ENCODE data around the gene ABCB10. TPM values are rescaled to one million over a fixed set of nuclear protein-coding genes. Genes with fewer than 3 reads are reported as not detected.
A peak's percentile ranks its signal among the peaks of the same experiment; 100 is the strongest.
"Not testable (repeated sequence)": the region's sequence is repeated elsewhere in the genome, so short reads cannot be mapped to it uniquely, and the experiment has no call there.

Gene ABCB10
- total RNA-seq, 1 donor, result 12.1 TPM

DNA sequence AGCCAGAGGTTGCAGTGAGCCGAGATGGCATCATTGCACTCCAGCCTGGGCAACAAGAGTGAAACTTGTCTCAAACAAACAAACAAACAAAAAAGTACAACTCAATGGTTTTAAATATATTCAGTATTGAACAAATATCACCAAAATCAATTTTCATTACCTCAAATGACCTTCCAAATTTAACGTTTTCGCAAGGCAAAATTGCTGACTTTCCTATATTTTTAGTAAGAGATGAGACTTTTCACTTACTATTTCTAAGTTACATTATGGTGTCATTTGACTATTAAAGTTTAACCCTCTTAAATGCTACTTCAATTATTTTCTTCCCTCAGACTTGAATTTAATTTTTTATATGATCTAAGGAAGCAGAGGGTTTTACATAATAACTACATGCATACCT is 23.0 kb upstream of the ABCB10 start:
- H3K4me1 ChIP-seq (ENCODE audit: insufficient read depth, low read length), result peaks cover 13% of the 10 kb centered on the region
- H3K27me3 ChIP-seq (ENCODE audit: insufficient read depth, low read length), result no peaks in the 10 kb centered on the region
- H3K4me3 ChIP-seq (ENCODE audit: low read length), result no peak overlapping the region
- no peaks in the 10 kb centered on the region for H3K9me3 ChIP-seq (ENCODE audit: low read depth, low read length)

DNA sequence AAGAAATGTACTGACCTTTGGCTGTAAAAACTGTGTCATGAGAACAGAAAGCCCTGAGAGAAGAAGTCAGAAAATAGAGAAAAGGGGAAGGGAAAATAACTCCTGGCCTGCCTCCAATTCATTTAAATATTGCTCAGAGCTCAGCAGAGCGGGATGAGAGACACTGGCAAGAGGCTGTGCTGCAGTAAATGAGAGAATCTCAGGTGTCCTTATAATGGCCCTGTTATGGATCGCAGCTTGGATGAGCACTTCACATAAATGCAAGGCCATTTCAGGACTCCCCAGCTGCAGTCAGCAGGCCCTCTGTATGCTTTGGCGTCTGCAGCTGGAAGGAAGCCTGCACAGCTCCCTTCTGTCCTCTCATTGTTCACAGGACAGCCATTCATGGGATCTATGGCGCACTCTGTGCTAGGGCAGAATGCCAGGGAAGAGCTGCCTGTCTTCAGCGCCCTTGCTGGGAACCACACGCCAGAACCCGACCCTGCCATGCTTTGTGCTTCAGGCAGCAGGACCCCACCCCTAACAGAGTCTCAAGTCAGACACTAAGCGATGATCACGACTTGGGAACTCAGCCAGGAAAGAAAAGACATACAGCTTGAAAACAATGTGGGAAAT is 20.7 kb upstream of the ABCB10 start:
- H3K27me3 ChIP-seq (ENCODE audit: insufficient read depth, low read length), result no peaks in the 10 kb centered on the region
- no peak overlapping the region for H3K4me3 ChIP-seq (ENCODE audit: low read length)
- H3K9me3 ChIP-seq (ENCODE audit: low read depth, low read length), result no peaks in the 10 kb centered on the region
- H3K4me1 ChIP-seq (ENCODE audit: insufficient read depth, low read length), result peaks cover 13% of the 10 kb centered on the region

DNA sequence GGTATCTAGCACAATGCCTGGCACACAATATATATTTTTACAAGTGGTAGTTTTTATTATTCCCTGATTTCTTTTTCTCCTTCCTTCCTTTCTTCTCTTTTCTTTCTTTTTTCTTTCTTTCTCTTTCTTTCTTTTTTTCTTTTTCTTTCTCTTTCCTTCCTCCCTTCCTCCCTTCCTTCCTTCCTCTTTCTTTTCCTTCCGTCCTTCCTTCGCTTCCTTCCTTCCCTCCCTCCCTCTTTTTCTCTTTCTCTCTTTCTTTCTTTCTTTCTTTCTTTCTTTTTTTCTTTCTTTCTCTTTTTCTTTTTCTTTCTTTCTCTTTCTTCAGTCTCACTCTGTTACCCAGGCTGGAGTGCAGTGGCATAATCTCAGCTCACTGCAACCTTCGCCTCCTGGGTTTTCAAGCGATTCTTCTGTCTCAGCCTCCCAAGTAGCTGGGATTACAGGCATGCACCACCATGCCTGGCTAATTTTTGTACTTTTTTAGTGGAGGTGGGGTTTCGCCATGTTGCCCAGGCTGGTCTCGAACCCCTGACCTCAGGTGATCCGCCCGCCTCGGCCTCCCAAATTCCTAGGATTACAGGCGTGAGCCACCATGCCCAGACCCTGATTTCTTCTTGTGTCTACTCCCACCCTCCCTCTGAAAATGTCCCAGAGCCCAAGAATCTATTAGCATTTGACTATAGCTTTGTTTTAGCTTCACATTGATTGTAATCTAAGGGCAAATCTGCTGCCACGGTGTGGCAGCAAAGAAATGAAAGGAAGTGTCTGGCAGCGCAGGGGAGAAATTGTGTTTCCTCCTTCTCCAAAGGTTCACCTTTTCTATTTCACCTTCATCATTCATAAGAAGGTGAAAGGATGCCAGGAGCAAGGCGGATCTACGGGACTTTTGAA is 19.9 kb upstream of the ABCB10 start:
- H3K4me3 ChIP-seq (ENCODE audit: low read length), result no peak overlapping the region

DNA sequence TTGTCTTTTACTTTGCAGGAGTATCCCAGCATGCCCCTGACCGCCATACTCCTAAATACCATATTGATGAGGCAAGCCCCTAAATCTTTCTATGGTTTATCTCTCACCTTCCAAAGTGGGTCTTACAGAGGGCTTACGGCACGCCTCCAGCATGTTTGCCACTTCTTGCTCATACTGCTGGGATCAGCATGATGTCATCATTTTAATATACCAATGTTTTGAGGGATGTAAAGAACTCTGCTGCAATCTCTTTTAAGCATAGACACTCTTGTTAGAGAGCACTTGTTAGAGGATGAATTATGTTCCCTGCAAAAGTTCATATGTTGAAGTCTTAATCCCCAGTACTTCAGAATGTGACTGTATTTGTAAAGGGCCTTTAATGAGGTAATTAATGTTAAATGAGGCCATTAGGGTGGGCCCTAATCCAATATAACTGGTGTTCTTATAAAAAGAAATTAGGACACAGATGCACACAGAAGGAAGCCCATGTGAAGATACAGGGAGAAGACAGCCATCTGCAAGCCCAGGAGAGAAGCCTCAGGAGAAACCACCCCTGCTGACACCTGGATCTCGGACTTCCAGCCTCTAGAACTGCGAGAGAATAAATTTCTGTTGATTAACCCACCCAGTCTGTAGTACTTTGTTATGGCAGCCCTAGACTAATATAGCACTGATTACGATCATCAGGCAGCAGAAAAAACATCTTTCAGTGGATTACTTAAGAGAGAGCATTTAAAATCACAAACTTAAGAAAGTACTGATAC is 16.4 kb upstream of the ABCB10 start:
- no peaks in the 10 kb centered on the region for H3K27me3 ChIP-seq (ENCODE audit: insufficient read depth, low read length)
- H3K4me3 ChIP-seq (ENCODE audit: low read length), result no peak overlapping the region
- no peaks in the 10 kb centered on the region for H3K9me3 ChIP-seq (ENCODE audit: low read depth, low read length)
- peaks cover 10% of the 10 kb centered on the region for H3K4me1 ChIP-seq (ENCODE audit: insufficient read depth, low read length)

More for the DNA sequence above, 19.9 kb upstream of the ABCB10 start:
- Histone ChIP-seq H3K9me3 (ENCODE audit: low read depth, low read length) (no peaks in the 10 kb centered on the region), H3K27me3 (ENCODE audit: insufficient read depth, low read length) (no peaks in the 10 kb centered on the region), H3K4me1 (ENCODE audit: insufficient read depth, low read length) (peaks cover 13% of the 10 kb centered on the region)

DNA sequence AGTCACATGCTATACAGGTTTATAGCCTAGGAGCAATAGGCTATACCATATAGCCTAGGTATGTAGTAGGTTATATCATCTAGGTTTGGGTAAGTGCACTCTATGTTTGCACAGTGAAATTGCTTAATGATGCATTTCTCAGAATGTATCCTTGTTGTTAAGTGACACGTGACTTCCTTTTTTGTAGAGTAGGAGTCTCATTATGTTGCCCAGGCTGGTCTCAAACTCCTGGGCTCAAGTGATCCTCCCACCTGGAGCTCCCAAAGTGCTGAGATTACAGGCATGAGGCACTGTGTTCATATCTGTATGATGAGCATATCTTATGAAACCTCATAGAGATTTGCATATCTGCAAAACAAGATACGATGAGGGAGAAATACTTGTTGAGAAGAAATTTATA is 13.8 kb upstream of the ABCB10 start:
- Histone ChIP-seq H3K9me3 (ENCODE audit: low read depth, low read length) (no peaks in the 10 kb centered on the region), H3K4me1 (ENCODE audit: insufficient read depth, low read length) (peaks cover 6% of the 10 kb centered on the region), H3K4me3 (ENCODE audit: low read length) (no peak overlapping the region), H3K27me3 (ENCODE audit: insufficient read depth, low read length) (no peaks in the 10 kb centered on the region)

DNA sequence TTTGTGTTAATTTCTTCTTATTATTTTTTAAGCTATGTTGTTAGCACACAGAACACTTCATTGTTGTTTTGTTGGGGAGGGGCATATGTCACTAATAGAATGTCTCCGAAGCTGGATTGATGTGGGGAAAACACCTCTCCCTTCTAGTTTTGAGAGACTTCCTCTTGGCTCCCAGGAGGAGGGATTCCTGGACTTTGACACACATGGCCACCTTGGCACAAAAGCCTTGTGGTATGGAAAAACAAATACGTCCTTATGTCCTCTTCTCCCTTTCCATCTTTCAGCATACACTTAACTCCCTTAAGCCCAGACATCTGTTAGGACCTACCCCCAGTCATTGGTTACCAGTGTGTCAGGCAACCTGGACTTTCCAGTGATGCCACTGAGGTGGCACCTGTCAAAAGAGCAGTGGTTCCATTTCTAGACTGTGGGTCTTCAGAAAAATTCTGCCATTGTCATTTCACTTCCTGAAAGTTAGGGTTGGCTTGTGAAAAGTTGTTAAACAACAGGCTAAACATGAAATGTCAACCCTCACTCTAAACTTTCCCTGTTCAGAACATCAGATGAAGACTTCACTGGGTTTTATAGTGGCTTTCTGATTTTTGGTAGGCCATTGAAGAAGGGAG is 12.5 kb upstream of the ABCB10 start:
- H3K4me1 ChIP-seq (ENCODE audit: insufficient read depth, low read length), result peaks cover 9% of the 10 kb centered on the region
- H3K9me3 ChIP-seq (ENCODE audit: low read depth, low read length), result no peaks in the 10 kb centered on the region
- no peak overlapping the region for H3K4me3 ChIP-seq (ENCODE audit: low read length)
- H3K27me3 ChIP-seq (ENCODE audit: insufficient read depth, low read length), result no peaks in the 10 kb centered on the region

DNA sequence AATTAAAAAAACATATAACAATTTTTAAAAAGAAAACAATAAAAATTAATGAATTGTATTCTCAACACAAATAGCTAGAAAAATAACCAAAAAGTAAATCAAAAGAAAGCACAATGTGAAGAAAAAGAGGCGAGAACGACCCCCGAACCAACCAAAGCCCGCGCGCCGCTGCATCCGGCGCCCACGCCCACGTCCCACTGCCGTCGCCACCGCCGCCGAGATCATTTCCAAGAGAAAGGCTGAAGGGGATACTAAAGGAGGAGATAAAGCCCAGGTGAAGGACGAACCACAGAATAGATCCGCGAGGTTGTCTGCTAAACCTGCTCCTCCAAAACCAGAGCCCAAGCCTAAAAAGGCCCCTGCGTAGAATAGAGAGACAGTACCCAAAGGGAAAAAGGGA is 11.8 kb upstream of the ABCB10 start:
- Histone ChIP-seq H3K9me3 (ENCODE audit: low read depth, low read length) (no peaks in the 10 kb centered on the region), H3K4me1 (ENCODE audit: insufficient read depth, low read length) (peaks cover 9% of the 10 kb centered on the region), H3K27me3 (ENCODE audit: insufficient read depth, low read length) (no peaks in the 10 kb centered on the region), H3K4me3 (ENCODE audit: low read length) (no peak overlapping the region)

DNA sequence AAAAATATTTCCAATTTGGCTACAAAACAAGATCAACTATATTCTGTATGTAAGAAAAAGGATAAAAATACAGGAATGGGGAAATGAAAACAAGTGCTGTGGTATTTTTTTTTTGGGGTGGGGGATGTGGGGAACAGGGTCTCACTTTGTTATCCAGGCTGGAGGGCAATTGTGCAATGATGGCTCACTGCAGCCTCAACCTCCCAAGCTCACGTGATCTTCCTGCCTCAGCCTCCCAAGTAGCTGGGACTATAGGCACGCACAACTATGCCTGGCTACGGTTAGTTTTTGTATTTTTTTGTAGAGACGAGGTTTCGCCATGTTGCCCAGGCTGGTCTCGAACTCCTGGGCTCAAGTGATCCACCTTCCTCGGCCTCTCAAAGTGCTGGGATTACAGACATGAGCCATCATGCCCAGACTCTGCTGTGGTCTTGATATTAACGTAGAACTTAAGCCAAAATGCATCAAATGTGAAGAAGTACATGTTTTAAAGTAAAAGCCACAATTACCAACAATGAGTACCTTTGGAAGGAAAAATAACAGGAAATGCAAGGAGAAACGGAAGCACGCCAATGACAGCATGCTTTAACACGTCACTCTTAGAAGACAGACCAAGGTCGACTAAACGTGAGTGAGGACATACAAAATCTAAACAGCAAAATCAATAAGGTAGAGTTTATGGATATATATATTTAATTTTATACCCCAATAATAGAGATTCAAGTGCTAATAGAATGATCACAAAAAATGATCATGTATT is 8.8 kb upstream of the ABCB10 start:
- peaks cover 8% of the 10 kb centered on the region for H3K4me1 ChIP-seq (ENCODE audit: insufficient read depth, low read length)
- H3K27me3 ChIP-seq (ENCODE audit: insufficient read depth, low read length), result no peaks in the 10 kb centered on the region
- no peak overlapping the region for H3K4me3 ChIP-seq (ENCODE audit: low read length)
- no peaks in the 10 kb centered on the region for H3K9me3 ChIP-seq (ENCODE audit: low read depth, low read length)

DNA sequence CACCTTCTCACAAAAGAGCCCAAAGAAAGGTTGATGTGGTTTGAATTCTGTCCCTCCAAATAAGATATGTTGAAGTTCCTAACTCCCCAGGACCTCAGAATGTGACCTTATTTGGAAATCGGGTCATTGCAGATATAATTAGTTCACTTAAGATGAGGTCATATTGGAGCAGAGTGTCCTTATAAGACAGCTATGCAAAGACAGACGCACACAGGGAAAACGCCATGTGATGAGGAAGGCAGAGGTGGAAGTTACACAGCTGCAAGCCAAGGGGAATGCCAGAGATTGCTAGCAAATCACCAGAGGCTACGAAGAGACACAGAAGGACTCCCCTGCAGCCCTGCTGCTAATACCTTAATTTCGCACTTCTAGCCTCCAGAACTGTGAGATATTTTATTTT is 5.2 kb upstream of the ABCB10 start:
- H3K4me1 ChIP-seq (ENCODE audit: insufficient read depth, low read length), result peaks cover 12% of the 10 kb centered on the region
- no peak overlapping the region for H3K4me3 ChIP-seq (ENCODE audit: low read length)
- no peaks in the 10 kb centered on the region for H3K27me3 ChIP-seq (ENCODE audit: insufficient read depth, low read length)
- H3K9me3 ChIP-seq (ENCODE audit: low read depth, low read length), result no peaks in the 10 kb centered on the region

DNA sequence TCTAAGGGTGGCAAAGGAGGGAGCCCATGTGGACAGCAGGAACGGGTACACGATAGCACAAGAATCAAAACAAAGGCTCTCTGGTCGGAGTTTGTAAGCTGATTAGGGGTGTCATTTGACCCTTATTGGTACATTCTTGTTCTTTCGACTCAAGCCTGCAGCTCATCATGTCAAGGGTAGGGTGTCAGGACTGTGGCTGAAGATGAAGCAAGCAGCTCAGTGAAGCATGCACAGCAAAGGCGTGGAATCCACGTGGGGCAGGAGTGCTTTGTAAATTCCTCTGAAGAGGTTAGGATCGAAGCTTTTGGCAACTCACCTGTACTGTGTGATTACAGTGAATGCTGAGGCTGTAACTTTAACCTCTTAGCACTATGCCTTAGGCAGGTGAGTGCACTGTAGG is 4.7 kb upstream of the ABCB10 start:
- no peak overlapping the region for H3K4me3 ChIP-seq (ENCODE audit: low read length)
- no peaks in the 10 kb centered on the region for H3K9me3 ChIP-seq (ENCODE audit: low read depth, low read length)
- H3K27me3 ChIP-seq (ENCODE audit: insufficient read depth, low read length), result no peaks in the 10 kb centered on the region
- H3K4me1 ChIP-seq (ENCODE audit: insufficient read depth, low read length), result peaks cover 12% of the 10 kb centered on the region

DNA sequence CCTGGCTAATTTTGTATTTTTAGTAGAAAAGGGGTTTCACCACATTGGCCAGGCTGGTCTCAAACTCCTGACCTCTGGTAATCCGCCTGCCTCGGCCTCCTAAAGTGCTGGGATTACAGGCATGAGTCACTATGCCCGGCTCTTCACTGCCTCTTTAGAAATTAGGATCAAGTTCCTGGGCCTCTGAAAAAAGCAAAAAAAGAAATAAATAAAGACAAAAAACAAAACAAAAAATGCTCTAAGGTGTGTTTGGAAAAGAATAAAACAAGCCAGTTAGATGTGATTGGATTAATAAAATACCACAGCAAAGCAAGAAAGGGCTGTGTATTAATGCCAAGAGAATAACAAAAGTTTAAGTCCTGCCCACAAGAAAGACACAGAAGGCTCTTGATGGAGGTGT is 4.2 kb upstream of the ABCB10 start:
- H3K4me1 ChIP-seq (ENCODE audit: insufficient read depth, low read length), result peaks cover 14% of the 10 kb centered on the region
- H3K27me3 ChIP-seq (ENCODE audit: insufficient read depth, low read length), result no peaks in the 10 kb centered on the region
- no peak overlapping the region for H3K4me3 ChIP-seq (ENCODE audit: low read length)
- H3K9me3 ChIP-seq (ENCODE audit: low read depth, low read length), result no peaks in the 10 kb centered on the region

DNA sequence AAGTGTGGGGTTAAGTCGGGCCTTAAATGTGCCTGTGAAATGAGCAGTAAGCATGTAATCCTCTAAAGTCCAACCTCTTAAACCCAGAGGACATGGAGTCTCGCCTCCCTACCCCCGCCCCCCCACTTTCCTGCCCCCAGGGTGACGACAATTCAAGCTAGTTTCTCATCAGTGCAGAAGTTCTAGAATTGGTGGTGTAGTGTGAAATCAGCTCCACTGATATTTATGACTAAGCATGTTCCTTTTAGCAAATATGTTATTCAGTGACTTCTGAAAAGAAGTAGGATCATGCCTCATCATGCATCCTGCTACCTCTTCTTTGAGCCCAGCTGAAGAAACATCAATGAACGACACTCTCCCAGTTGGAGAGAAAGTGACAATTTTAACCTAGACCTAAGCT is 2.6 kb upstream of the ABCB10 start:
- Histone ChIP-seq H3K4me1 (ENCODE audit: insufficient read depth, low read length) (peaks cover 23% of the 10 kb centered on the region), H3K4me3 (ENCODE audit: low read length) (no peak overlapping the region), H3K9me3 (ENCODE audit: low read depth, low read length) (no peaks in the 10 kb centered on the region), H3K27me3 (ENCODE audit: insufficient read depth, low read length) (no peaks in the 10 kb centered on the region)

DNA sequence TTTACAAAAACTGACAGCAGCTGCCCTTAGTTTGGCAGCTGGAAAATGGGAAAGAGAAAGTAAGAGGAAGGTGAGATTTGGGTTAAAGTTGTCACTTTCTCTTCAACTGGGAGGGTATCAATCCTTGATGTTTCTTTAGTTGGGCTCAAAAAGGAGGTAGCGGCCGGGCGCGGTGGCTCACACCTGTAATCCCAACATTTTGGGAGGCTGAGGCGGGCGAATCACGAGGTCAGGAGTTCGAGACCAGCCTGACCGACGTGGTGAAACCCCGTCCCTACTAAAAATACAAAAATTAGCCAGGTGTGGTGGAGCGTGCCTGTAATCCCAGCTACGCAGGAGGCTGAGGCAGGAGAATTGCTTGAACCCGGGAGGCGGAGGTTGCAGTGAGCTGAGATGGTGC is 1.6 kb upstream of the ABCB10 start:
- H3K4me3 ChIP-seq (ENCODE audit: low read length); H3K27me3 ChIP-seq (ENCODE audit: insufficient read depth, low read length); H3K9me3 ChIP-seq (ENCODE audit: low read depth, low read length): not testable (repeated sequence)
- H3K4me1 ChIP-seq (ENCODE audit: insufficient read depth, low read length), result peaks cover 29% of the 10 kb centered on the region

DNA sequence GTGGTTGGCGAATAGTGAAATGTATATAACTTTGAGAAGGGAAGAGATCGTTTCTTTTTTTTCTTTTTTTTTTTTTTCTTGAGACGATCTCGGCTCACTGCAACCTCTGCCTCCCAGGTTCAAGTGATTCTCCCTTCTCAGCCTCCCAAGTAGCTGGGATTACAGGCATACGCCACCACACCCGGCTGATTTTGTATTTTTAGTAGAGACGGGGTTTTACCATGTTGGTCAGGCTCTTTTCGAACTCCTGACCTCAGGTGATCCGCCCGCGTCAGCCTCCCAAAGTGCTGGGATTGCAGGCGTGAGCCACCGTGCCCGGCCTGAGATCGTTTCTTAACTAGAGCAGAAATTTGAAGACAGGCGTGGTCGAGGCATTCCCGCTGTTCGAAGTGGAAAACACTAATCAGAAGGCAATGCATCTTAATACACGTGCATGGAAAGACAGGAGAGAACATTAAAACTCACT is 862 bp upstream of the ABCB10 start:
- H3K9me3 ChIP-seq (ENCODE audit: low read depth, low read length); H3K27me3 ChIP-seq (ENCODE audit: insufficient read depth, low read length): not testable (repeated sequence)
- Histone ChIP-seq H3K4me3 (ENCODE audit: low read length) (peak overlapping the region; percentile 70), H3K4me1 (ENCODE audit: insufficient read depth, low read length) (peaks cover 36% of the 10 kb centered on the region)
